Left ventricle myocardium inferior (tissue), 1 donor: Measurements from ENCODE around the gene KIF21B. TPM values are rescaled to one million over a fixed set of nuclear protein-coding genes. Genes with fewer than 3 reads are reported as not detected.

ENCODE experiments used
- DNase-seq: peaks from one replicate; pipeline ENCODE4 v3.0.0-alpha.2; 2020
- H3K27ac ChIP-seq: fragments of 200-600 bp; replicated peaks from 2 replicates; pipeline ENCODE4 v1.8.0; 2021
- H3K27me3 ChIP-seq: fragments of 200-600 bp; 2 replicates; pipeline ENCODE4 v1.8.0; 2021; ENCODE audit warnings: low read depth
- H3K36me3 ChIP-seq: fragments of 200-600 bp; 2 replicates; pipeline ENCODE4 v1.8.0; 2021
- H3K4me1 ChIP-seq: fragments of 200-600 bp; 2 replicates; pipeline ENCODE4 v1.8.0; 2021
- H3K4me3 ChIP-seq: fragments of 200-600 bp; 2 replicates; pipeline ENCODE4 v1.8.0; 2021; ENCODE audit warnings: mild to moderate bottlenecking, moderate library complexity
- H3K9me3 ChIP-seq: fragments of 200-600 bp; replicated peaks from 2 replicates; pipeline ENCODE4 v1.8.0; 2021
- intact Hi-C: fragments of 100-400 bp; cut with micrococcal nuclease; formaldehyde crosslinking; loops from one replicate; pipeline ENCODE4 v1.11.0; 2022
- total RNA-seq: library from RNA; stranded (reverse); fragmentation: NEBNext Ultra II Directional; extraction: Animal tissue kit (Norgen Biotek cat#: 25700); gene quantifications from one replicate; pipeline ENCODE4 v1.2.1, GENCODE V29; 2021
- TF ChIP-seq, protein P1 (sequence below): fragments of 200-600 bp; IDR thresholded peaks from 2 replicates; pipeline ENCODE4 v1.8.0; 2021; ENCODE audit warnings: antibody characterized with exemption, mild to moderate bottlenecking, borderline replicate concordance
- donor health status: DM: no; HTN: yes; CAD: no; lungs with severe emphysema.

Gene KIF21B
- total RNA-seq, 1 donor from 2014 or later, result 0.47 TPM

DNA sequence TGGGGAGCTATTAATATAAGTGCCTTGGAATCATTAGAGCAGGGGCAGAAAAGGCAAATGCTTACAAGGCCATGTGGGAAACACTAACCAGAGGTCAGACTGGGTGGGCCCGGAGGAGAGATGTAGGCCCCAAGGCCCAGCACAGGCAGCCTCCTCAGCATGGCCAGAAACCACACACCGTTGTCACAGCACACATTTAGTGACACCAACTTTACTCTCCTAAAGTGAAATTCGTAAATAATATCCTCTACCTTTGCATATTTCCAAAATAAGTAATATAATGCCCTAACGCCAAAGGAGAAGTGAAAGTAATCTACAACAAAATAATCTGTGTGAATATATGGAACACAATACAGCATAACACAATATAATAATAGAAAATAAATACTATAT is 62.6 kb downstream of the KIF21B start:
- no peak overlapping the region for H3K27ac ChIP-seq
- H3K9me3 ChIP-seq, result no peaks in the 10 kb centered on the region
- H3K4me3 ChIP-seq, result no peak overlapping the region
- peaks cover 34% of the 10 kb centered on the region for H3K27me3 ChIP-seq
- intact Hi-C loops, result no loop called here
- no peaks in the 10 kb centered on the region for H3K36me3 ChIP-seq
- no peak for DNase-seq
- H3K4me1 ChIP-seq, result no peaks in the 10 kb centered on the region
- TF ChIP-seq, protein P1, sequence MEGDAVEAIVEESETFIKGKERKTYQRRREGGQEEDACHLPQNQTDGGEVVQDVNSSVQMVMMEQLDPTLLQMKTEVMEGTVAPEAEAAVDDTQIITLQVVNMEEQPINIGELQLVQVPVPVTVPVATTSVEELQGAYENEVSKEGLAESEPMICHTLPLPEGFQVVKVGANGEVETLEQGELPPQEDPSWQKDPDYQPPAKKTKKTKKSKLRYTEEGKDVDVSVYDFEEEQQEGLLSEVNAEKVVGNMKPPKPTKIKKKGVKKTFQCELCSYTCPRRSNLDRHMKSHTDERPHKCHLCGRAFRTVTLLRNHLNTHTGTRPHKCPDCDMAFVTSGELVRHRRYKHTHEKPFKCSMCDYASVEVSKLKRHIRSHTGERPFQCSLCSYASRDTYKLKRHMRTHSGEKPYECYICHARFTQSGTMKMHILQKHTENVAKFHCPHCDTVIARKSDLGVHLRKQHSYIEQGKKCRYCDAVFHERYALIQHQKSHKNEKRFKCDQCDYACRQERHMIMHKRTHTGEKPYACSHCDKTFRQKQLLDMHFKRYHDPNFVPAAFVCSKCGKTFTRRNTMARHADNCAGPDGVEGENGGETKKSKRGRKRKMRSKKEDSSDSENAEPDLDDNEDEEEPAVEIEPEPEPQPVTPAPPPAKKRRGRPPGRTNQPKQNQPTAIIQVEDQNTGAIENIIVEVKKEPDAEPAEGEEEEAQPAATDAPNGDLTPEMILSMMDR, result no peak

GRCh38 chr1:200960236-200960947 is 63.1 kb downstream of the KIF21B start:
- Histone ChIP-seq H3K4me3 (no peak overlapping the region), H3K4me1 (no peaks in the 10 kb centered on the region), H3K27me3 (peaks cover 34% of the 10 kb centered on the region), H3K9me3 (no peaks in the 10 kb centered on the region), H3K27ac (no peak overlapping the region), H3K36me3 (no peaks in the 10 kb centered on the region)
- intact Hi-C loops, result no loop called here
- no peak for DNase-seq
- TF ChIP-seq, protein P1, result no peak

- intact Hi-C loops, result no loop called here
- H3K9me3 ChIP-seq, result no peaks in the 10 kb centered on the region
- no peak overlapping the region for H3K4me3 ChIP-seq
- TF ChIP-seq, protein P1, result no peak
- H3K4me1 ChIP-seq, result no peaks in the 10 kb centered on the region
- no peak for DNase-seq
- H3K36me3 ChIP-seq, result no peaks in the 10 kb centered on the region
- H3K27me3 ChIP-seq, result peaks cover 34% of the 10 kb centered on the region
- no peak overlapping the region for H3K27ac ChIP-seq
These were observed 64.0 kb downstream of the KIF21B start for GRCh38 chr1:200959411-200959921.

GRCh38 chr1:200958597-200958996 is 64.9 kb downstream of the KIF21B start:
- Histone ChIP-seq H3K36me3 (no peaks in the 10 kb centered on the region), H3K4me1 (no peaks in the 10 kb centered on the region), H3K4me3 (no peak overlapping the region), H3K27ac (no peak overlapping the region), H3K27me3 (peaks cover 34% of the 10 kb centered on the region), H3K9me3 (no peaks in the 10 kb centered on the region)
- DNase-seq, result no peak
- intact Hi-C loops, result no loop called here
- TF ChIP-seq, protein P1, result no peak

DNA sequence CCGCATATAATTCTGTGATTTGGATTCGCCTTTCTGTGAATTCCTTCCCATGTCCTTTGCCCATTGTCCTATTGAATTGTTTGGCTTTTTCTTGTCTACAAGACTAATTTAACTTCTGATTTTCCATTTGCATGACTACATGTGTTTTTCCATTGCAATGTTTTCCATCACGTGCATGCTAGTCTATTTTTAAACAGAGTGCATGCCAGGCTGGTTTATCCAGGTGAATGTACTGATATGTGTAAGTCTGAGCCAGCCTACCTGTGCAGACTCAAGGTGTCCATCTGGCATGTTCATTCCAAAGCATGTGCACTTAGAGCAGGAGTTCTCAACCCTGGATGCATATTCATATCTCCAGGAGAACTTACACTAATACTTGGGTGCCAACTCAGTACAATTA is 69.1 kb downstream of the KIF21B start:
- Histone ChIP-seq H3K4me1 (no peaks in the 10 kb centered on the region), H3K4me3 (no peak overlapping the region), H3K9me3 (no peaks in the 10 kb centered on the region), H3K36me3 (no peaks in the 10 kb centered on the region), H3K27me3 (peaks cover 11% of the 10 kb centered on the region), H3K27ac (no peak overlapping the region)
- intact Hi-C loops, result no loop called here
- TF ChIP-seq, protein P1, result no peak
- no peak for DNase-seq
